IgD-negative memory B cell (primary cell): ENCODE measurements around the gene ROBO1. TPM values are rescaled to one million over a fixed set of nuclear protein-coding genes. Genes with fewer than 3 reads are reported as not detected.

Source experiments
- H3K27ac Mint-ChIP-seq, 3 donors: one replicate each; pipeline ENCODE4 v1.8.0; 2020 to 2022; ENCODE audit warnings: mild to moderate bottlenecking in 3 of 3, mixed read lengths in 3 of 3, moderate library complexity in 1 of 3
- H3K27me3 Mint-ChIP-seq: one replicate; pipeline ENCODE4 v1.8.0; 2021; ENCODE audit warnings: mixed read lengths
- H3K36me3 Mint-ChIP-seq: one replicate; pipeline ENCODE4 v1.8.0; 2020; ENCODE audit warnings: mild to moderate bottlenecking, mixed read lengths
- H3K4me1 Mint-ChIP-seq, 3 donors: one replicate each; pipeline ENCODE4 v1.8.0; 2020 to 2022; ENCODE audit warnings: mixed read lengths in 3 of 3, mild to moderate bottlenecking in 1 of 3
- H3K4me3 Mint-ChIP-seq, 4 donors: one replicate each; pipeline ENCODE4 v1.8.0; 2020 to 2022; ENCODE audit warnings: mild to moderate bottlenecking in 4 of 4, mixed read lengths in 4 of 4, moderate library complexity in 3 of 4
- H3K9me3 Mint-ChIP-seq, 3 donors: one replicate each; pipeline ENCODE4 v1.8.0; 2020 to 2021; ENCODE audit warnings: mixed read lengths in 3 of 3, mild to moderate bottlenecking in 1 of 3
- polyA plus RNA-seq: library from polyadenylated mRNA; unstranded; fragments of 300-500 nt; fragmentation: Illumina TruSeq; gene quantifications from one replicate; pipeline ENCODE4 v1.2.3, GENCODE V29; 2021

ROBO1 gene
- polyA plus RNA-seq, 1 donor from 2014 or later = 2.3 TPM

DNA sequence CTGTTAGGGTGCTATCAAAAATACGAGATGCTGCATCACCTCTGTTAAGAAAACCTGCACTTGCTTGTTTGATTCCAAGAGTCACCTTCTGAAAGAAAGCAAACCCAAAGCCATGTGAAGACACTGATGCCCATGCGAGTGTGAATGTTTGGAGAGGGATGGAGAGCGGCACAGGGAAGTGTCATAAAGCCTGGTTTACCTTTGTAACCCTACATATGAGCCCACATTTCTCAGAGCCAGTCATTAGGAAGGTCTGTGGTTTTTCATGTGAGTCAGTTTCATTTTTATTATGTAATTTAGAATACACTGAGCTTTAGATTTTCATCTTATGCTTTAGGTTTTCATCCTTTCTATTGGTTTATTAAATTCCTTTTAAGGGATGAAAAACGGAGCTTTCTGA lies 896.8 kb downstream of the ROBO1 start:
- Mint-ChIP-seq H3K27me3 (no peaks in the 10 kb centered on the region), H3K9me3 (peaks cover 0 to 4% (median 2%) of the 10 kb centered on the region in 3 donors), H3K4me3 (no peak overlapping the region), H3K36me3 (no peaks in the 10 kb centered on the region), H3K27ac (no peak overlapping the region), H3K4me1 (no peaks in the 10 kb centered on the region)

- Mint-ChIP-seq H3K27ac (no peak overlapping the region), H3K4me3 (no peak overlapping the region), H3K9me3 (peaks cover 0 to 4% (median 2%) of the 10 kb centered on the region in 3 donors), H3K36me3 (no peaks in the 10 kb centered on the region), H3K4me1 (no peaks in the 10 kb centered on the region), H3K27me3 (no peaks in the 10 kb centered on the region)
These were observed 897.3 kb downstream of the ROBO1 start for GRCh38 chr3:78870484-78870883.

- no peak overlapping the region for H3K4me3 Mint-ChIP-seq
- peaks cover 0 to 4% (median 3%) of the 10 kb centered on the region in 3 donors for H3K9me3 Mint-ChIP-seq
- no peaks in the 10 kb centered on the region for H3K27me3 Mint-ChIP-seq
- no peaks in the 10 kb centered on the region for H3K4me1 Mint-ChIP-seq
- H3K36me3 Mint-ChIP-seq = no peaks in the 10 kb centered on the region
- H3K27ac Mint-ChIP-seq = no peak overlapping the region
These were observed 899.2 kb downstream of the ROBO1 start for GRCh38 chr3:78868570-78868969.

GRCh38 chr3:78867409-78868372 lies 900.1 kb downstream of the ROBO1 start:
- Mint-ChIP-seq H3K36me3 (no peaks in the 10 kb centered on the region), H3K27me3 (no peaks in the 10 kb centered on the region), H3K4me3 (no peak overlapping the region), H3K27ac (no peak overlapping the region), H3K4me1 (no peaks in the 10 kb centered on the region), H3K9me3 (peaks cover 0 to 4% (median 3%) of the 10 kb centered on the region in 3 donors)

DNA sequence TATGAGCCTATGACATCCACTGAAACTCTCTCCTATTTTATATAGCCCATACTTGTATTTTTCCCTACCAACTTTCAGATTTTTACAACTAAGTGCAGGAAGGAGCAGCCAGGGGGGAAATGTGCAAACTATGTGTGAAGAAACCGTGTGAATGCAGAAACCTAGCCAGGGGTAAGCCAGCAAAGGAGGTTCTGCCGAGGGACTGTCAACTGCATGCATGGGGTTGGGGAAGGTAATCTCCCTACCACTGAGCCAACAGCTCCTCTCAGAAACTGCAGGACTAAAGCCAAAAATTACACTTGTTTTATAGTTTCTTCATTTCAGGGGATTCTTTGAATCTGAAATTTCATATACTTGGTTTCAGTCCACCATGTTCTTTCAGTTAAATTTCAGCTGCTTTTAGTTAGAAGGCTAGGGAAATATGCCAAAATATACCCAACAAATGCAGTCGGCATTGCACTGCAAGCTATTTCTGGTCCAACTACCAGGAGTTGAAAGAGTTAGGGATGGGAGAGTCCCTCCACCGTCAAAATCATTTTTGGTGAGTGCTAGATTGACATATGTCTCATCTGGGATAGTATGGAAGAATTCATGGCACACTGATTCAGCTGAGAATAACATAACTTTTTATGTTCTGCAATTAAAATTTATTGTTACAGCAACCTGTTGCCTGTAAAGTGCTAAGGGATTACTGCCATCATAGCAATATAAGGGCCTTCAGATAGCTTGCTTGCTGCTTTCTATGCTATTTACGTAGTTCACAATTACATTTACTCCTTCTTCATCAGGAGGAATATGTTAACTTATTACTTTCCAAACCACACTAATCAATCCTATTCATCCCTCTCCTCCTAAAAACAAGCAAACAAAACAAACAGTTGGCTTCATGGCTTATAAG lies 904.2 kb downstream of the ROBO1 start:
- Mint-ChIP-seq H3K27ac (no peak overlapping the region), H3K36me3 (no peaks in the 10 kb centered on the region), H3K4me1 (no peaks in the 10 kb centered on the region), H3K4me3 (no peak overlapping the region), H3K27me3 (no peaks in the 10 kb centered on the region), H3K9me3 (peaks cover 4 to 8% (median 5%) of the 10 kb centered on the region in 3 donors)

GRCh38 chr3:78861156-78861555 lies 906.6 kb downstream of the ROBO1 start:
- Mint-ChIP-seq H3K36me3 (no peaks in the 10 kb centered on the region), H3K27me3 (no peaks in the 10 kb centered on the region), H3K4me1 (no peaks in the 10 kb centered on the region), H3K27ac (no peak overlapping the region), H3K4me3 (no peak overlapping the region), H3K9me3 (peaks cover 4 to 8% (median 5%) of the 10 kb centered on the region in 3 donors)

DNA sequence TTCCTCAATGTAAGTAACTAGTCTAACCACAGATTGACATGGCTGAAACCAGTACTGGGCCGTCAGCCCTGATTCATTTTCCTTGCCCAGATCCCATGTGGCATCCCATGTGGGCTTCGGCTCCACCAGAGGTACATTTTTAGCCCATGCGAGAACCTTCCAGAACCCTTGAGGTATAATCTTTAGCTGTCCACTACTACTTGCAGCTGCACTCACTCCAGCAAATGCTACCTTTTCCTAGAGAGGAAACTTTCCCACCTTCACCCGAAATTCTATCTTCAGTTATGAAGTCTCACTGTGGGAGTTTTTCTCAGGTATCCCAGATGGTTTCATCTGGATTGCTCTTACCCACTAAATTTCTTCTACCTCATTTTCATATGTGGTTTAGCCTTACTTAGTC lies 907.2 kb downstream of the ROBO1 start:
- H3K9me3 Mint-ChIP-seq = peaks cover 4 to 8% (median 5%) of the 10 kb centered on the region in 3 donors
- no peaks in the 10 kb centered on the region for H3K36me3 Mint-ChIP-seq
- H3K4me3 Mint-ChIP-seq = no peak overlapping the region
- no peaks in the 10 kb centered on the region for H3K27me3 Mint-ChIP-seq
- H3K4me1 Mint-ChIP-seq = no peaks in the 10 kb centered on the region
- H3K27ac Mint-ChIP-seq = no peak overlapping the region

DNA sequence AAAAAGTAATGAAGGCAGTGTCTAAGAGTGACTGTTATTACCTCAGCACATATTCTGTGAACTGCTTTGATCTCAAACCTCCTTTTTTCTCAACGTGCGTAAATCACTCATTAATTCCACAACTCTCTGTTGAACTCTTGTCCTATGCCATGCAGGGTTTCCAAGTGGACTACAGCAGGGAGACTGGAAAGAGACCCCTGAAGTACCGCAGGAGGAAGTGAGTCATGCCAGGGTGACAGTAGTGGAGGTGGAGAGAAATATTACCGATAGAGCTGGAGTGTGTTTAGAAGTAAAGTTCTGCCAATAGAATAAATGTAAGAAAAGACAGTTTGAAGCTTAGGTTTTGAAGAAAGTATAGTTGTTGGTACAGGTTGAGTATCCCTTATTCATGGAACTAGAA lies 908.9 kb downstream of the ROBO1 start:
- H3K27me3 Mint-ChIP-seq = no peaks in the 10 kb centered on the region
- H3K4me3 Mint-ChIP-seq = no peak overlapping the region
- peaks cover 4 to 5% (median 5%) of the 10 kb centered on the region in 3 donors for H3K9me3 Mint-ChIP-seq
- no peak overlapping the region for H3K27ac Mint-ChIP-seq
- H3K4me1 Mint-ChIP-seq = no peaks in the 10 kb centered on the region
- H3K36me3 Mint-ChIP-seq = no peaks in the 10 kb centered on the region

GRCh38 chr3:78858174-78858573 lies 909.6 kb downstream of the ROBO1 start:
- Mint-ChIP-seq H3K36me3 (no peaks in the 10 kb centered on the region), H3K4me1 (no peaks in the 10 kb centered on the region), H3K27ac (no peak overlapping the region), H3K27me3 (no peaks in the 10 kb centered on the region), H3K4me3 (peak overlapping the region in 1 of 4 donors; percentile 58), H3K9me3 (peaks cover 4 to 5% (median 5%) of the 10 kb centered on the region in 3 donors)

- no peaks in the 10 kb centered on the region for H3K36me3 Mint-ChIP-seq
- no peaks in the 10 kb centered on the region for H3K27me3 Mint-ChIP-seq
- H3K4me3 Mint-ChIP-seq = no peak overlapping the region
- peaks cover 4 to 10% (median 5%) of the 10 kb centered on the region in 3 donors for H3K9me3 Mint-ChIP-seq
- no peak overlapping the region for H3K27ac Mint-ChIP-seq
- no peaks in the 10 kb centered on the region for H3K4me1 Mint-ChIP-seq
These were observed 910.2 kb downstream of the ROBO1 start for GRCh38 chr3:78857494-78858111.

GRCh38 chr3:78856164-78856563 lies 911.6 kb downstream of the ROBO1 start:
- Mint-ChIP-seq H3K27me3 (no peaks in the 10 kb centered on the region), H3K27ac (no peak overlapping the region), H3K4me3 (no peak overlapping the region), H3K9me3 (peaks cover 2 to 14% (median 2%) of the 10 kb centered on the region in 3 donors), H3K4me1 (no peaks in the 10 kb centered on the region), H3K36me3 (no peaks in the 10 kb centered on the region)

- no peak overlapping the region for H3K4me3 Mint-ChIP-seq
These were observed 912.6 kb downstream of the ROBO1 start for GRCh38 chr3:78855190-78855589.

GRCh38 chr3:78848392-78849288 lies 919.2 kb downstream of the ROBO1 start:
- Mint-ChIP-seq H3K36me3 (no peaks in the 10 kb centered on the region), H3K9me3 (peaks cover 0 to 15% (median 3%) of the 10 kb centered on the region in 3 donors), H3K27ac (no peak overlapping the region), H3K4me3 (no peak overlapping the region), H3K27me3 (no peaks in the 10 kb centered on the region), H3K4me1 (no peaks in the 10 kb centered on the region)

More at GRCh38 chr3:78855190-78855589, 912.6 kb downstream of the ROBO1 start:
- Mint-ChIP-seq H3K9me3 (peaks cover 2 to 9% (median 2%) of the 10 kb centered on the region in 3 donors), H3K4me1 (no peaks in the 10 kb centered on the region), H3K27me3 (no peaks in the 10 kb centered on the region), H3K36me3 (no peaks in the 10 kb centered on the region), H3K27ac (no peak overlapping the region)

- no peaks in the 10 kb centered on the region for H3K36me3 Mint-ChIP-seq
- H3K9me3 Mint-ChIP-seq = peaks cover 0 to 10% (median 3%) of the 10 kb centered on the region in 3 donors
- no peaks in the 10 kb centered on the region for H3K4me1 Mint-ChIP-seq
- H3K27me3 Mint-ChIP-seq = no peaks in the 10 kb centered on the region
- H3K27ac Mint-ChIP-seq = no peak overlapping the region
- H3K4me3 Mint-ChIP-seq = no peak overlapping the region
These were observed 920.2 kb downstream of the ROBO1 start for GRCh38 chr3:78847603-78848002.
